ENCODE results near the gene NRCAM.
"Not testable (repeated sequence)": the region's sequence is repeated elsewhere in the genome, so short reads cannot be mapped to it uniquely, and the experiment has no call there.

The NRCAM gene

DNA sequence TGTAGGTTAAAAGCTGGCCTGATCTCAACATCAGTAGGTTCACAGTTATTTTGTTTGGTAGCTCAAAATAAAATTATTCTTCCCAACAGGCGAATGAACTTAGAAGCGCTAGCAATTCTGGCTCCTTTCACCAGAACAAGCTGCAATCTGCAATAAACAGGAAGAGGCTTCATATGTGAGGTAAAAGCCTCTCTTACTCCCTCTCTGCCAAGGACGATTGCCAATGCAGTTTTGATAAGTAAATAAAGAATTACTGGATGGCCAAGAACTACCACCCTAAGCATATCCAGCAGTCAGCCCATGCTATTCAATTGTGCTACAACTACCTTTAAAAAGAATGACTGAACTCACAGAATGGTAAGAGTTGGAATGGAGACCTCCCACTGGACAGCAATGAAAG, 176.1 kb downstream of the NRCAM start:
- no peak for DNase-seq (ENCODE audit: low read depth in 2 of 2)

- DNase-seq (ENCODE audit: low read depth in 2 of 2) = no peak
Measured at GRCh38 chr7:108278776-108279175, 177.5 kb downstream of the NRCAM start.

DNA sequence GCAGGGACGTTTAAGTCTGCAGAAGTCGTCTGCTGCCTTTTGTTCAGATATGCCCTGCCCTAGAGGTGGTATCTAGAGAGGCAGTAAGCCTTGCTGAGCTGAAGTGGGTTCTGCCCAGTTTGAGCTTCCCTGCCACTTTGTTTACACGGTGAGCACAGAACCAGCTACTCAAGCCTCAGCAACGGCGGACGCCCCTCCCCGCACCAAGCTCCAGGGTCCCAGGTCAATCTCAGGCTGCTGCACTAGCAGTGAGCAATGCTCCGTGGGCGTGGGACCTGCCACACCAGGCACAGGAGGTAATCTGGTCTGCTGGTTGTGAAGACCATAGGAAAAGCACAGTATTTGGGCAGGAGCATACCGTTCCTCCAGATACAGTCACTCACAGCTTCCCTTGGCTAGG, 178.0 kb downstream of the NRCAM start:
- no peak for DNase-seq (ENCODE audit: low read depth in 2 of 2)

DNA sequence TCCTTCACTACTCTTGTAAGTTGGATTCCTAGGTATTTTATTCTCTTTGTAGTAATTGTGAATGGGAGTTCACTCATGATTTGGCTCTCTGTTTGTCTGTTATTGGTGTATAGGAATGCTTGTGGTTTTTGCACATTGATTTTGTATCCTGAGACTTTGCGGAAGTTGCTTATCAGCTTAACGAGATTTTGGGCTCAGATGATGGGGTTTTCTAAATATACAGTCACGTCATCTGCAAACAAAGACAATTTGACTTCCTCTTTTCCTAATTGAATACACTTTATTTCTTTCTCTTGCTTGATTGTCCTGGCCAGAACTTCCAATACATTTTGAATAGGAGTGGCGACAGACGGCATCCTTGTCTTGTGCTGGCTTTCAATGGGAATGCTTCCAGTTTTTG, 181.8 kb downstream of the NRCAM start:
- not testable (repeated sequence) for DNase-seq (ENCODE audit: low read depth in 2 of 2)

DNA sequence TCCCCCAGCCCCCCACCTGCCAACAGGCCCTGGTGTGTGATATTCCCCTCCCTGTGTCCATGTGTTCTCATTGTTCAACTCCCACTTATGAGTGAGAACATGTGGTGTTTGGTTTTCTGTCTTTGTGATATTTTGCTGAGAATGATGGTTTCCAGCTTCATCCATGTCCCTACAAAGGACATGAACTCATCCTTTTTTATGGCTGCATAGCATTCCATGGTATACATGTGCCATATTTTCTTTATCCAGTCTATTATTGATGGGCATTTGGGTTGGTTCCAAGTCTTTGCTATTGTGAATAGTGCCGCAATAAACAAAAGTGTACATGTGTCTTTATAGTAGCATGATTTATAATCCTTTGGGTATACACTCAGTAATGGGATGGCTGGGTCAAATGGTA, 183.3 kb downstream of the NRCAM start:
- DNase-seq (ENCODE audit: low read depth in 2 of 2) = not testable (repeated sequence)

GRCh38 chr7:108270385-108271015, 185.7 kb downstream of the NRCAM start:
- no peak for DNase-seq (ENCODE audit: low read depth in 2 of 2)

GRCh38 chr7:108268200-108268820, 187.9 kb downstream of the NRCAM start:
- DNase-seq (ENCODE audit: low read depth in 2 of 2) = no peak

- no peak for DNase-seq (ENCODE audit: low read depth in 2 of 2)
Measured at GRCh38 chr7:108267615-108268014, 188.6 kb downstream of the NRCAM start.

DNA sequence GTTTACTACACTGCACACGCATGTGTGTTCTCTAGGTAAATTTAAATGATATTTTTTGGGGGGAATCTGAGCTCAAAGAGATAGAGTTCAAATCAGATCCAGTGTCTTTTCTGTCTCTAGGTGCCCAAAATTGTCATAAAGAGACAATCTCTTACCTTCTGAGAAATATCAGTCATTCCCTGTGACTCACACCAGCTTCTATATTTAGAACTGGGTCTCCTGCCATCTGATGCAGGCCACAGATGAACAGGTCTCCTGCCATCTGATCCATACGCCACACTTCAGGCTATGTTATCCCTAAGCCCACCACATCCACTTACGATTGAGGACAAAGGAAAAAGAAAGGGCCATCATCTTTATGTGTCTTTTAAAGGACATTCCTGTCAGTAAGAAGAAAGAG, 189.7 kb downstream of the NRCAM start:
- DNase-seq (ENCODE audit: low read depth in 2 of 2) = no peak

- DNase-seq (ENCODE audit: low read depth in 2 of 2) = no peak
Measured at GRCh38 chr7:108266035-108266434, 190.2 kb downstream of the NRCAM start.

DNA sequence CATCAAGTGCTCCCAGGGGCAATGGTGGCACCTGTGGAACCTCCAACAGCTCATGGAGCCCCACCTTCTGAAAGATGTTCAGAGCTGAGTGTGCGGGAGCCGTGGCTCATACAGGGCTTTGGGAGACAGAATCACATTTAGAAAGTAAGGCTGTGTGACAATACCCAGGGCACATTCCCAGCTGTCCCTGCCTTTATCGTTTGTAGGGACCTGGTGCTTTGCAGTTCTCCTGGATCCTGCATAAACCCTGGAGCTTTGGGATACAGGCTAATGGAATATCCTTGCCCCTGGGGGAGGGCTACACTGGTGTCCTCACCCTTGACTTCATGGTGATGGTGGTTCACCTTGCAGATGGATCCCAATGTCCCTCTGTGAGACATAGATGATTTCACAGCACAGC, 191.2 kb downstream of the NRCAM start:
- no peak for DNase-seq (ENCODE audit: low read depth in 2 of 2)

- DNase-seq (ENCODE audit: low read depth in 2 of 2) = no peak
Measured at GRCh38 chr7:108263425-108263824, 192.8 kb downstream of the NRCAM start.

DNA sequence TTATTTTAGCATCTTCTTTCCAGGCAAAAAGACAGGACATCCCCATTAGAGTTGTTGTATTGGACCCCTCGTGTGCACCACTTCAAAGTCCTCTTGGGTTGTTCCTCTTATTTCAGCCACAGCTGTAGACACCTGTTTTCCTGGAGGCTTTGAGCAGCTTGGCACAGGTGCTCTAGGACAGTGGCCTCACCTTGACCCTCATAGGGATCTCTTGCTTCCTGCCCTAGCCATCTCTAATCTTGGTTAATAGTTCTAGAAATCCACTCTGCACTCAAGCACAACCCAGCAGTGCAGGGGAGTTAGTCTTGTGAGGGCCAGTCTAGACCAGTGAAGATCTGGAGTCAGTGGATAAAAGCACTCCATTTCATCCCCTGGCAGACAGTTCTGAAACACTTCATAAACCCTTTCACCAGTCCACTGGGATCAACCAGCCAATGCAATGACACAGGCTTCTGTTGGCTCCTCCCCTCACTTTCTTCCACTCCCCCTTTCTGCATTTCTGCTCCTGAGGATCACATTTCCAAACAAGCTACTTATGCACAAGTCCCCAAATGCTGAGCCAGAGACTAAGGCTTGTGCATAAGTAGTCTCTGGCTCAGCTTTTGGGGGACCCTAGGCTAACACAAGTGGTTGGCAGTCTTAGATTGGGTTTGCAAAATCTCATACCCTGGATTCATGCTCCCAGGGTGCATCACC, 194.5 kb downstream of the NRCAM start:
- DNase-seq (ENCODE audit: low read depth in 2 of 2) = no peak

GRCh38 chr7:108259447-108259846, 196.8 kb downstream of the NRCAM start:
- DNase-seq (ENCODE audit: low read depth in 2 of 2) = not testable (repeated sequence)

DNA sequence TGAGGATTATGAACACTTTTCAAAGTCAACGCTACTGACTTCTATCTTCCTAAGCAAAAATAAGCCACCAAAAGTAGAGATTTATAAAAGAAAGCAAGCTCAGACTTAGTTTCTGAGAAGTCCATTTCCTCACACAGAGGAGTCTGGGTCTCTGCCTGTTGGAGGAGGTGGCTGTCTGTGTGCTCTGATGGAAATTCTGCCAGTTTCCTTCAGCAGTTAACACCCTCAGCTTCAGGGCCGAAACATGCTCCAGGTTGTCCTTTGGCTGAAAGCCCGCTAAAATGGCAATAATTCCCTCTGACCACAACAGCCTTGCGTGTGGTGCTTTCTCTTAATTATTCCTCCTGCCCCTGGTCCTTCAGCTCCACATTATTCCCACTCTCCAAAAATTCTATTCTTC, 198.3 kb downstream of the NRCAM start:
- DNase-seq (ENCODE audit: low read depth in 2 of 2) = no peak

GRCh38 chr7:108254259-108254658, 202.0 kb downstream of the NRCAM start:
- DNase-seq (ENCODE audit: low read depth in 2 of 2) = no peak

- no peak for DNase-seq (ENCODE audit: low read depth in 2 of 2)
Measured at GRCh38 chr7:108253275-108254044, 202.8 kb downstream of the NRCAM start.

DNA sequence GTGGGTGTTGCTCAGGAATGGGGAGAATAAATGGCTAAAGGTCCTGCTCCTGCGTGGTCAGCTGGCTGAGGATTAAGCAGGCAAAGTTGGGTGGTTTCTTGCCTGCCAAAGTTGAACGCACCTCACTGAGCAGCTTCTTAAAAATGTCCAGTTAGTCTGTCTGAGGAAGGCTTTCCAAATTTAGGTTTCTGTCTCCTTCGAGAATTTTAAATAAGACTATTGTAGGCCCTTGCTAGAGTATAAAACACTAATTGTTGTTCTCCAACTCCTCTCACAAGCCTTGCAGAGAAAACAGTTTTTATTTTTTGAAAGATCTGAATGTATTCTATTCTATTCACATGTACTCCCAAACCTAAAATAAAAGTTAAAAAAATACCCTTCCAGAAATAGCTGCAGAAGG, 204.1 kb downstream of the NRCAM start:
- no peak for DNase-seq (ENCODE audit: low read depth in 2 of 2)

- no peak for DNase-seq (ENCODE audit: low read depth in 2 of 2)
Measured at GRCh38 chr7:108251700-108252099, 204.5 kb downstream of the NRCAM start.

DNA sequence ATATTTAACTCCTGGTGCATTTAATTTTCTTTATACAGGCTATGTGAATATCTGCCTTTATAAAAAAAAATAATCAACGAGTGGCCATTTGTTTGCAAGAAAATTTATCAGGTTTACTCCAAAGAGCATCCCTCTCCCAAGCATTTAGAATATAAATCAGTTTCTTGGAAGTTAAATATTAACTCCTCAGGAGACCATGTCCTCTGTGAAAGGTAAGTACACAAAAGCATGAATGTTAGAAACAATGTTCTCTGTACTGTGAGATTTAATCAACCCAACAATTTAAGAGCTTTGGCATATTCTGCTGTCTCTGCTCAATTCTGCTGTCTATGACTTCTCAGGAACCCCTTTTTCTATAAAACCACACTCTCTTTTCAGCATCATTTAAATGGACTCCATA, 206.8 kb downstream of the NRCAM start:
- no peak for DNase-seq (ENCODE audit: low read depth in 2 of 2)

- DNase-seq (ENCODE audit: low read depth in 2 of 2) = no peak
Measured at GRCh38 chr7:108248821-108249220, 207.4 kb downstream of the NRCAM start.

DNA sequence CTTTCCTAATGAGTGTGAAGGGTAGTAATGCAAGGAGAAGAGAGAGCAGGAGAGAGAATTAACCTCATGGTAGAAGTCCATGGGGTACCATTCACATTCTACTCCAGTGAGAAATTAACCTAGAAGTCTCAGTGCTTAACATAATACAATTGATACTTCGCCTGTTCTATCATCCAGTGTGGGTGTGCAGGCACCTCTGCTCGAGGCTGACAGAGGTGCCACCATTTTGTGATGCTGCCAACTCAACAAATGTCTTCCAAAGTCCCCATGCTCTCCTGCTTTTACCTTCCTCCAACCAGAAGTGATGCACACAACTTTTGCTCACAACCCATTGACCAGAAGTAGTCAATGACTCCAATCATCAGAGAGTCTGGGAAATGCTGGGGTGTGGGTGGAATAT, 207.8 kb downstream of the NRCAM start:
- DNase-seq (ENCODE audit: low read depth in 2 of 2) = no peak

DNA sequence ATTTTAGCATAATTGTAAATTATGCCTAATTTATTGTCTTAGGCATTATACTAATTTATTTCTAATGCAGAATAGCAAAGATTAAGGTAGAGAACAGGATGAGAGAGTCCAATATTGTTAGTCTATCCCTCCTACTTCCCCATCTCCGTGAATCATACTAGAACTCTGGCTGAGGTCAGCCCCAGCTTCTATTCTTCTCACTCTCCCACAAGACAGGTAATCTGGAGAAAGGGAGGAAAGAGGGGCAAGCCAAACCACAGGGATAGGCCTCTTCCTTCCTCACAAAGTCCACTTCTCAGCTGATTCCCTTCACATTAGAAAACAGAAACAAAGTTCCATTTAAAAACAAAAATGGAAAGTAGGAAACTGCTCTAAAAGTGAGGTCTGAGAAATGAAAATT, 208.6 kb downstream of the NRCAM start:
- DNase-seq (ENCODE audit: low read depth in 2 of 2) = no peak
